ENCODE measurements around the gene DNAJC18.

DNAJC18 gene

DNA sequence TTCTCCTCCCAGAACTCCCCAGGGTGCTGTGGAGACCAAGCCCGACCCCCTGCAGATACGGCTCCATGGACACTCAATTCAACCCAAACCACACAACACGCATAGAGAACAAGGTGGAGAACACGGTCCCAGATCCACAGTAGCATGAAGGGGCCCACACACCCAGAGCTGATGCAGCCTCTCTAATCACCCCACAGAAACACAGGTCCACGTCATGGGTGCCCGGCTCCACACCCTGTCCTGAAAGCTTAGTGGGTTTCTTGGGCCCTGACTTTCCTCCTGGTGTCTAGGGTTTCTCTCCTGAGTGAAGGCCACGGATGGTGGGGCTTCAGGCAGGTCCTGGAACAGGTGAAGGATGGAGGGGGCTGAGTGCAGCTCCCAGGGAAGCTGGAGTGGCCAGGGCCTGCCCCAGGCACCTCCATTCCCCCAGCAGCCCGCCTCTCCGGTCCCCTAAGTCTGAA lies 54.7 kb downstream of the DNAJC18 start:
- DNase-seq (ENCODE audit: low spot score), result no peak
- ChIA-PET POLR2A (ENCODE audit: low non-redundant PET) (no interaction called here), CTCF (interaction anchor here (0.8 kb wide), 1 partner anchor 129 kb away, joined by 3 read pairs; no protein-coding TSS in a partner anchor)
- TF ChIP-seq, protein P1, sequence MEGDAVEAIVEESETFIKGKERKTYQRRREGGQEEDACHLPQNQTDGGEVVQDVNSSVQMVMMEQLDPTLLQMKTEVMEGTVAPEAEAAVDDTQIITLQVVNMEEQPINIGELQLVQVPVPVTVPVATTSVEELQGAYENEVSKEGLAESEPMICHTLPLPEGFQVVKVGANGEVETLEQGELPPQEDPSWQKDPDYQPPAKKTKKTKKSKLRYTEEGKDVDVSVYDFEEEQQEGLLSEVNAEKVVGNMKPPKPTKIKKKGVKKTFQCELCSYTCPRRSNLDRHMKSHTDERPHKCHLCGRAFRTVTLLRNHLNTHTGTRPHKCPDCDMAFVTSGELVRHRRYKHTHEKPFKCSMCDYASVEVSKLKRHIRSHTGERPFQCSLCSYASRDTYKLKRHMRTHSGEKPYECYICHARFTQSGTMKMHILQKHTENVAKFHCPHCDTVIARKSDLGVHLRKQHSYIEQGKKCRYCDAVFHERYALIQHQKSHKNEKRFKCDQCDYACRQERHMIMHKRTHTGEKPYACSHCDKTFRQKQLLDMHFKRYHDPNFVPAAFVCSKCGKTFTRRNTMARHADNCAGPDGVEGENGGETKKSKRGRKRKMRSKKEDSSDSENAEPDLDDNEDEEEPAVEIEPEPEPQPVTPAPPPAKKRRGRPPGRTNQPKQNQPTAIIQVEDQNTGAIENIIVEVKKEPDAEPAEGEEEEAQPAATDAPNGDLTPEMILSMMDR (conservative IDR thresholded peaks at IDR 0.05; ENCODE audit: low read depth), result no peak
- H3K27ac ChIP-seq, result peak overlapping the region; percentile 68

DNA sequence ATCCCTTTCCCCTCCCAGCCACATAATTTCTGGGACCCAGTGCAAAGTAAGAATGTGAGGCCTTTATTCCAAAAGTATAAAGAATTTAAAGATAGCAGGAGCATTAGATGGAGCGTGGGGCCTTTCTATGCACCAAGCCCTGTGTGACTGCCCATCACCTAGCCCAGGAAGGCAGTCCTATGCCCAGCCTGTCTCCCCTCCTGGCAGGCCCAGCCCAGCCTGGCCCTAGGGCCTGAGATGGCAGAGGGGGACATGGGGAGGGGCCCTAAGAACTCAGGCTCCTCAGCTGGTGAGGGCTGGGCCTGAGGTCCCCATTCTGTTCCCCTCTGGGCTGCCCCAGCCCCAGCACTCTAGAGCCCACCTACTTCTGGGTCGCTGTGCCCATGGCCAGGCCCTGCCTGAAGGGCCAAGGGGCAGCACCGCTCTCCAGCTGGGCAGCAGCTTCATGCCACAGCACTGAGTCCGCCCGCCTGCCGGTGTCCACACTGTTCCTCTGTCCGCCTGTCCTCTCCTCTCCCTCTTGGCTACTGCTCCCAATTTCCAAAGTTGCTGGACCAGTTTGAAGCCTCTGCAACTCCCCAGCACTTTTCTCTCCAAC lies 55.2 kb downstream of the DNAJC18 start:
- ChIA-PET CTCF (no interaction called here), POLR2A (ENCODE audit: low non-redundant PET) (no interaction called here)
- TF ChIP-seq, protein P1 (conservative IDR thresholded peaks at IDR 0.05; ENCODE audit: low read depth), result no peak
- DNase-seq (ENCODE audit: low spot score), result no peak
- H3K27ac ChIP-seq, result peak overlapping the region; percentile 68

DNA sequence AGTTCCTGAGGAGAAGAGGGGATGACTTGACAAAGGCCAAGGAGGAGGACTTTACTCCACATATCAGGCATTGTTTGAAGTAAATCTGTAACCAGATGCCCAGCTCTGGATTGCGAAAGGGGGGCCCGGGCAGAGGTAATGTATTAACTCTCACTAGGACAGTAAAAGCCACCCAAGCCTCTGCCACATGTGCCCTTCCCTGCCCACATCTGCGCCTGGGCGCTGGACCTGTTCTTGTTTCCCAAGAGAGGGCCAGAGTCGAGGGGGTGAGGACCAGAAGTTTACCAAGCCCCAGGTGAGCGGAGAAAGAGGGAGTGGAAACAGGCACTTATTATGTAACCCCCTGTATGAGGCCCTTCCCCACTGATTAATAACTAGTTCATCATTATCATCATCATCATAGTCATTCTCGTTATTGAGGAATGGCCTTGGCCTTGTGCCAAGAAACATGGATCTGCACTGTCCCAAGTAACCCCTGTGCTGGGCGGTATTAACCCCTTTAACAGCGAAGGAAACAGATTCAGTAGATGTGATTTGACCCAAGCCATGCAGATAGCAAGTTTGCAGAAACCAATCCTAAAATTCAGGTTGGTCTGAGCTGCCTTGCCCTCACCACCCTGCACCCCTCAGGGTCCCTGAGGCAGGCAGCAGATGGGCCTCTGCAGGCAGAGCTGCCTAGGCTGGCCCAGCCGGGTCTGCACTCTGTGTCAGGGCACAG lies 55.9 kb downstream of the DNAJC18 start, which contains the start of gene SLC23A1:
SLC23A1 (minus strand) TSS at position 23 of the 718 bp plus-strand sequence. CDS start 44 bp downstream, outside the sequence.
- CTCF ChIA-PET, result no interaction called here
- TF ChIP-seq, protein P1 (conservative IDR thresholded peaks at IDR 0.05; ENCODE audit: low read depth), result no peak
- DNase-seq (ENCODE audit: low spot score), result no peak
- peak within 1 kb of the TSS; percentile 68 for H3K27ac ChIP-seq
- POLR2A ChIA-PET (ENCODE audit: low non-redundant PET), result no interaction called here

DNA sequence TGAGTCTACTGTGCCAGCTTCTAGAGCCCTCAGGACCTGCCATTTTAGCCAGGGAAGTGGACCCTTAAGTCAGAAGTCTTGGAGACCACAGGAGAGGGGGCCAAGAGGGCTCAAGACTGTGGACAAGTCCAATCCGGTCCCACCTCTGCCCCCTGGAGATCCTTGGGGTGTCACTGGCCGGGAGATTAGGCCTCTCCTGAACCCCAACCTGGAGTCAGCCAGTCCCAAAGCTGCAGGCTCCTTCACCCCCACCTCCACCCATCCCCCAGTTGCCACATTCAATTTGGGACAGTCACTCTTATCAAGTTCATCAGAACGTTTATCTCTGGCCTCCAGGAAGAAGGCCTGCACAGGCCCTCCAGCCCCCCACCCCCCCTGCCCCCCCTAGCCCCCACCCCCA lies 56.5 kb downstream of the DNAJC18 start:
- POLR2A ChIA-PET (ENCODE audit: low non-redundant PET), result no interaction called here
- H3K27ac ChIP-seq, result peak overlapping the region; percentile 68
- DNase-seq (ENCODE audit: low spot score), result no peak
- CTCF ChIA-PET, result no interaction called here
- TF ChIP-seq, protein P1 (conservative IDR thresholded peaks at IDR 0.05; ENCODE audit: low read depth), result no peak

DNA sequence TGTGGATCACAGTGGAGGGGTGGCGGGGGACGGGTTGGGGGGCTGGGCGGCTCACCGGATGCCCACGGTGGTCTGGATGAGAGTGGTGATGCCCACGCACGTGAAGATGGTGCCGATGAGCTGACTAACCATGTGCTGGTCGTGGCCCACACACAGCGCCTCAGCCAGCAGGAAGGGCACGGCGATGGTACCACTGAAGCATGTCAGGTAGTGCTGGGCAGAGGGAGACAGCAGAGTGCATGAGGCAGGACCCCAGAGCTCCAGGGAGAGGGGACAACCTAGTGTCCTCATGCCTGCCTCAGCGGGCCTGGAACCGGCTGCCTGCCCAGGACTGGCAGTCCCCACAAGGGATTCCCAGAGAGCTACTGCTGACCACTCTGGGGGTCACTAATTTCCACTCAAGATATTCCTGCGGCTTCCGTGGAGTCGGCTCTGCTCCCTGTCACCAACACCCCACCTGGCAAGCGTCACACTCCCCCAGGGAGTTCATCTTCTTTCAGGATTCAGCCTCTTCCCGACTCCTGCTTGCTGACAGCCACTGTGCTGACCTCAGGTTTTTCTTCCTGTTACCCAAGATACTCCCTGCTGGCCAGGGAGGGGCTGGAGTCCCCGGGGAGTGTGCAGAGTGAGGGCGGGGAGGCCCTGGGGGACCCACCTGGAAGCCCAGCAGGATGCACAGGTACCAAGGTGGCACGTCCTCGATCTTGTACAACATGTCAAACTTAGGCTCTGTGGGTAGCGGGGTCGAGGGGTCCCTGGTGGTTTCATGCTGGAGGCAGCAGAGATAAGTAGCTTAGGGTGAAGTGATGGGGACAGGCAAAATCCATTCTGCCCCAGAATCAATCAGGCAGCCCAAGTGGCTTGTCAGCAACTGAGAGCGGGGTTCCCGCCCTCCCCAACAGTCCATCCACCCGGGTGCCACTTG lies 57.2 kb downstream of the DNAJC18 start:
- TF ChIP-seq, protein P1 (conservative IDR thresholded peaks at IDR 0.05; ENCODE audit: low read depth), result no peak
- no peak for DNase-seq (ENCODE audit: low spot score)
- ChIA-PET CTCF (no interaction called here), POLR2A (ENCODE audit: low non-redundant PET) (no interaction called here)
- peak overlapping the region; percentile 68 for H3K27ac ChIP-seq

Data from RWPE1 (cell line).